ENCODE data around the gene METTL9.

- TF ChIP-seq CTCF (IDR thresholded peaks at IDR 0.05), result no peak
- no peak for TF ChIP-seq EP300 (IDR thresholded peaks at IDR 0.05)
- no peak for TF ChIP-seq POLR2A (IDR thresholded peaks at IDR 0.05)
These were observed 101.9 kb downstream of the METTL9 start for GRCh38 chr16:21701271-21701670.

Data from gastroesophageal sphincter (tissue), 3 donors.